Heart right ventricle (tissue), 16 donors: ENCODE data around the gene LRRC72. TPM values are rescaled to one million over a fixed set of nuclear protein-coding genes. Genes with fewer than 3 reads are reported as not detected.

Source experiments
- ATAC-seq, 8 donors: fragments of 200-7000 bp; cut with Tn5 transposase; one replicate each; pipeline ENCODE4 v1.9.1; 2020; ENCODE audit warnings: mild to moderate bottlenecking in 8 of 8, moderate library complexity in 8 of 8, moderate number of reproducible peaks in 1 of 8
- DNase-seq, 2 donors: peaks; one replicate each; pipeline ENCODE4 v3.0.0-alpha.2; 2020
- H3K27ac ChIP-seq, 10 donors: fragments of 200-600 bp; sonication (generic) in 2 of 10; one replicate each; pipeline versions ENCODE4 v1.5.0 to v1.8.0; 2020 to 2022; ENCODE audit warnings: mild to moderate bottlenecking in 3 of 10
- H3K27me3 ChIP-seq, 7 donors: fragments of 200-600 bp; one replicate each; pipeline ENCODE4 v1.8.0; 2021 to 2022; ENCODE audit warnings: mild to moderate bottlenecking in 2 of 7
- H3K36me3 ChIP-seq, 9 donors: fragments of 200-600 bp; sonication (generic) in 1 of 9; one replicate each; pipeline versions ENCODE4 v1.5.0 to v1.8.0; 2020 to 2022; ENCODE audit warnings: mild to moderate bottlenecking in 2 of 9
- H3K4me1 ChIP-seq, 9 donors: fragments of 200-600 bp; sonication (generic) in 1 of 9; one replicate each; pipeline versions ENCODE4 v1.5.0 to v1.8.0; 2020 to 2022; ENCODE audit warnings: mild to moderate bottlenecking in 4 of 9
- H3K4me3 ChIP-seq, 10 donors: fragments of 200-600 bp; sonication (generic) in 2 of 10; one replicate each; pipeline versions ENCODE4 v1.5.0 to v1.8.0; 2020 to 2022; ENCODE audit warnings: mild to moderate bottlenecking in 7 of 10, moderate library complexity in 2 of 10
- H3K9me3 ChIP-seq, 11 donors: fragments of 200-600 bp in 10 of 11; sonication (generic) in 2 of 11; one replicate each; pipeline versions ENCODE4 v1.5.0 to v1.8.0; 2013 to 2022; ENCODE audit warnings: mild to moderate bottlenecking in 2 of 11, control low read depth in 1 of 11, moderate library complexity in 1 of 11
- CTCF ChIP-seq, 9 donors: fragments of 200-600 bp; sonication (generic) in 2 of 9; IDR thresholded peaks; one replicate each; pipeline versions ENCODE4 v1.5.0 to v1.8.0; 2021 to 2022; ENCODE audit warnings: antibody characterized with exemption in 9 of 9, mild to moderate bottlenecking in 5 of 9, moderate library complexity in 1 of 9
- WGBS, 2 donors: extraction: QIAGEN DNeasy Blood & Tissue Kit; methylation state at CpG; one replicate each; pipeline ENCODE4 v1.1.7; 2013; ENCODE audit warnings: inconsistent platforms in 1 of 2; 5-methylcytosine and 5-hydroxymethylcytosine counted together
- intact Hi-C, 10 donors: fragments of 100-400 bp; cut with DNase I; formaldehyde crosslinking; loops; one replicate each; pipeline versions ENCODE4 v1.11.1 to v1.14.2; 2022
- polyA plus RNA-seq, 2 donors: library from polyadenylated mRNA; stranded (reverse); fragments of 200-250 nt; gene quantifications; one replicate each; pipeline ENCODE4 v1.2.3, GENCODE V29; 2013
- total RNA-seq, 10 donors: library from RNA; stranded (reverse); fragmentation: NEBNext Ultra II Directional in 3 of 10; extraction: Animal tissue kit (Norgen Biotek cat#: 25700) in 3 of 10; gene quantifications; one replicate each; pipeline versions ENCODE4 v1.2.1 to v1.2.4, GENCODE V29; 2021 to 2023
- donor health status: Arrhythmogenic right ventricular cardiomyopathy.
- donor health status: ischemic (EF 13 %, LVEDD 7.1; RV severe dilation, severe dysfunction).
- donor health status: healthy with polysubstance abuse.
- donor health status: DM: no; HTN: yes; CAD: no.
- donor health status: DM: no; HTN: no; CAD: no.
- donor health status: ischemic (EF 25% LVEDD 6.9; RV normal size, moderate dysfunction).
- donor health status: ischemic (EF 25% LVEDD 5.7; RV mildly dilated, moderate dysfunction).
- donor health status: healthy.
- donor health status: DM: yes; HTN: yes; CAD: no.
- donor health status: Ischemic cardiomyopathy.
- donor health status: ischemic (EF 35%, LVEDD 5.7; RV mildly dilated, moderate dysfunction).
- donor health status: nonischemic (EF 11% LVEDD 7.7; RV severe dilation, severe dysfunction).
- donor health status: DM: yes; HTN: yes; CAD: no.
- donor health status: PGD.
- donor health status: ischemic (EF 29% LVEDD 5.4; RV normal size, mild dysfunction).
- donor health status: nonischemic (EF 23%, LVEDD 6.1; RV moderate dilation, normal function).

LRRC72 gene
- total and polyA plus RNA-seq, 12 donors: not detected

GRCh38 chr7:16542401-16542800 is 15.8 kb downstream of the LRRC72 start:
- intact Hi-C loops: no loop called here
- TF ChIP-seq CTCF (IDR thresholded peaks at IDR 0.05): no peak
- Histone ChIP-seq H3K4me3 (no peak overlapping the region), H3K9me3 (no peaks in the 10 kb centered on the region), H3K4me1 (no peaks in the 10 kb centered on the region), H3K27ac (no peak overlapping the region), H3K27me3 (no peaks in the 10 kb centered on the region), H3K36me3 (no peaks in the 10 kb centered on the region)
- 63 to 69% methylated on average over 2 of the region's 2 CpGs for WGBS, 2 donors
- no peak for ATAC-seq
- DNase-seq: no peak

- H3K9me3 ChIP-seq: no peaks in the 10 kb centered on the region
- no peak for DNase-seq
- 58 to 76% methylated on average over 2 of the region's 2 CpGs for WGBS, 2 donors
- H3K27ac ChIP-seq: no peak overlapping the region
- no peaks in the 10 kb centered on the region for H3K27me3 ChIP-seq
- no peak overlapping the region for H3K4me3 ChIP-seq
- intact Hi-C loops: no loop called here
- no peaks in the 10 kb centered on the region for H3K4me1 ChIP-seq
- no peak for ATAC-seq
- no peaks in the 10 kb centered on the region for H3K36me3 ChIP-seq
- TF ChIP-seq CTCF (IDR thresholded peaks at IDR 0.05): no peak
Measured at GRCh38 chr7:16543456-16543855, 16.8 kb downstream of the LRRC72 start.

GRCh38 chr7:16546921-16547505 is 20.4 kb downstream of the LRRC72 start:
- Histone ChIP-seq H3K4me1 (no peaks in the 10 kb centered on the region), H3K27me3 (no peaks in the 10 kb centered on the region), H3K36me3 (no peaks in the 10 kb centered on the region), H3K4me3 (no peak overlapping the region), H3K27ac (no peak overlapping the region), H3K9me3 (no peaks in the 10 kb centered on the region)
- WGBS, 2 donors: 92% methylated on average over 7 of the region's 7 CpGs
- TF ChIP-seq CTCF (IDR thresholded peaks at IDR 0.05): no peak
- intact Hi-C loops: no loop called here
- peak in 1 of 8 donors; percentile 65 for ATAC-seq
- DNase-seq: no peak

GRCh38 chr7:16548428-16548827 is 21.8 kb downstream of the LRRC72 start:
- Histone ChIP-seq H3K27me3 (no peaks in the 10 kb centered on the region), H3K27ac (no peak overlapping the region), H3K36me3 (no peaks in the 10 kb centered on the region), H3K4me1 (no peaks in the 10 kb centered on the region), H3K9me3 (no peaks in the 10 kb centered on the region), H3K4me3 (no peak overlapping the region)
- DNase-seq (no peak), ATAC-seq (no peak)
- TF ChIP-seq CTCF (IDR thresholded peaks at IDR 0.05): no peak
- 72 to 84% methylated on average over 2 of the region's 2 CpGs for WGBS, 2 donors
- intact Hi-C loops: no loop called here
